Activated T-cell treated with anti-CD3 and anti-CD28 coated beads, Interleukin-2, amount 50 U/mL, for 1 hour (primary cell): ENCODE measurements around the gene UBTF.
A peak's percentile ranks its signal among the peaks of the same experiment; 100 is the strongest.
"Not testable (repeated sequence)": the region's sequence is repeated elsewhere in the genome, so short reads cannot be mapped to it uniquely, and the experiment has no call there.

ENCODE experiments used
- DNase-seq: peaks from one replicate; pipeline ENCODE4 v3.0.0-alpha.2; 2020

The UBTF gene

GRCh38 chr17:44247440-44247841, 28.0 kb upstream of the UBTF start:
- no peak for DNase-seq

- no peak for DNase-seq
Measured at GRCh38 chr17:44241106-44241624, 21.7 kb upstream of the UBTF start.

GRCh38 chr17:44237886-44238285, 18.4 kb upstream of the UBTF start:
- not testable (repeated sequence) for DNase-seq

GRCh38 chr17:44236444-44236991, 17.0 kb upstream of the UBTF start:
- DNase-seq, result no peak

- DNase-seq, result no peak
Measured at GRCh38 chr17:44235583-44235936, 16.1 kb upstream of the UBTF start.

- DNase-seq, result no peak
Measured at GRCh38 chr17:44233582-44233981, 14.1 kb upstream of the UBTF start.

GRCh38 chr17:44232061-44232460, 12.6 kb upstream of the UBTF start:
- DNase-seq, result no peak

- no peak for DNase-seq
Measured at GRCh38 chr17:44230140-44230539, 10.7 kb upstream of the UBTF start.

- DNase-seq, result no peak
Measured at GRCh38 chr17:44229090-44229489, 9.6 kb upstream of the UBTF start.

- no peak for DNase-seq
Measured at GRCh38 chr17:44223541-44224071, 4.1 kb upstream of the UBTF start.

GRCh38 chr17:44222112-44222869, 2.8 kb upstream of the UBTF start:
- peak; percentile 55 for DNase-seq

- DNase-seq, result peak; percentile 47
Measured at GRCh38 chr17:44221862-44222111, 2.3 kb upstream of the UBTF start.

- peak; percentile 73 for DNase-seq
Measured at GRCh38 chr17:44221084-44221861, 1.8 kb upstream of the UBTF start.

GRCh38 chr17:44220213-44221083, 973 bp upstream of the UBTF start:
- peak; percentile 67 for DNase-seq

GRCh38 chr17:44219108-44219615, 313 bp downstream of the UBTF start:
- peak; percentile 82 for DNase-seq

GRCh38 chr17:44218344-44219107, 949 bp downstream of the UBTF start:
- peak; percentile 91 for DNase-seq

- no peak for DNase-seq
Measured at GRCh38 chr17:44217738-44218343, 1.6 kb downstream of the UBTF start.

GRCh38 chr17:44216694-44217093, 2.8 kb downstream of the UBTF start:
- no peak for DNase-seq

- peak; percentile 45 for DNase-seq
Measured at GRCh38 chr17:44216173-44216572, 3.3 kb downstream of the UBTF start.

- no peak for DNase-seq
Measured at GRCh38 chr17:44214896-44215295, 4.6 kb downstream of the UBTF start.

- DNase-seq, result no peak
Measured at GRCh38 chr17:44214230-44214494, 5.3 kb downstream of the UBTF start.
